ENCODE results near the gene BCHE.

BCHE gene

DNA sequence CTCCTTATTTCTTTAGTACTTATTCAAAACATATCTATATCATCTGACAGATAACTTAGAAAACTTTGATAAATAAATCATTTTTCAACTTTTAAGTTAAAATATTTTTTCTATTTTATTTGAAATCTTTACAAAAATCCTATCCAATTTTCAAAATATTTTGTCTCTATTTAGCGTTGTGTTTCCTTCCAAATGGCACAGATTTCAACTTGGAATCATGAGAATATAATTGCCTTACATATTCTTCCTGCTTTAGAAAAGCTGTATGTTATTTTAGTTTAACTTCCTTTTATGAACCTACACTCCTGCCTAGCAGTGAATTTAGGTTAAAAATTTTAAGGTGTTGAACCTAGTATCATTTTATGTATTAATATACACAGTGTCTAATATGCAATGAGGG, 38.2 kb downstream of the BCHE start:
- ATAC-seq (ENCODE audit: low read depth) = no peak
- Mint-ChIP-seq H3K36me3 (no peaks in the 10 kb centered on the region), H3K9me3 (peaks cover 4% of the 10 kb centered on the region), H3K27me3 (no peaks in the 10 kb centered on the region), H3K4me3 (no peak overlapping the region), H3K27ac (no peak overlapping the region), H3K4me1 (no peaks in the 10 kb centered on the region)
- DNase-seq (ENCODE audit: low spot score in 2 of 2) = no peak

DNA sequence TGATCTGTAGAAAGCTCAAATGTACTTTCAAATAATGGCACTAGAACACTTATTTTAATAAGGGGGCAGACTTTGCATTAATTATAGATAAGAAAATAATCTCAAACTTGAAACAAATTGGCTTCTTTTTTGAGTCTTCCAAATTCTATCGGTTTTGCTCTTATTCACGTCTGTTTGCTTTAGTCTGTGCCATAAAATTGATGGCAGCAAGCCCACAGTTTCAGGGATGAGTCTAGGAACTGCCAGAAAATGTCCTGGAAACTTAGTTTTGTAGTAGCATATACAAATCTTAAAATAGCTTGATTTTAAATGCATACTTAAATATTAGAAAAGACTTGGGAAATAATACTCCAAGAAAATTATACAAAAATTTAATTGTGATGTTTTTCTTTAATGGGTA, 39.7 kb downstream of the BCHE start:
- H3K27me3 Mint-ChIP-seq = no peaks in the 10 kb centered on the region
- H3K4me1 Mint-ChIP-seq = no peaks in the 10 kb centered on the region
- ATAC-seq (ENCODE audit: low read depth) = no peak
- H3K4me3 Mint-ChIP-seq = no peak overlapping the region
- no peak for DNase-seq (ENCODE audit: low spot score in 2 of 2)
- H3K27ac Mint-ChIP-seq = no peak overlapping the region
- no peaks in the 10 kb centered on the region for H3K36me3 Mint-ChIP-seq
- peaks cover 4% of the 10 kb centered on the region for H3K9me3 Mint-ChIP-seq

DNA sequence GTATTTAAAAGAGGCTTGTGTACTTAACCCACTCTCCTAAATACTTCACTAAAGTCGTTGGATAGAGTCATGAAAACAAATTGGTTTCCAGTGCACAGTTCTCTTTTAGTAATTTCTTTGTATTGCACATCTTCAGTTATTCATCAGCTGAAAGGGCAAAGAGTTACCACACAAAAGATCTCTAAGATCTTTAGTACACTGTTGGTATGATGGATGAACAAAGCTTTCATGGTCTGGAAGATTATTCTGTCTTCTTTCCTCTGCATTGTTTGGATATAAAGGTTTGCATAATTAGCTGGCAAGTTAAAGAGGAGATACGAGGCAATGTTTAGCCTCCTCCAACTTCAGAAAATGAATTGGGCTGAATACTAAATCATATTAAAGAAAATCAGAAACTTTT, 40.5 kb downstream of the BCHE start:
- Mint-ChIP-seq H3K27me3 (no peaks in the 10 kb centered on the region), H3K27ac (no peak overlapping the region), H3K4me3 (no peak overlapping the region), H3K36me3 (no peaks in the 10 kb centered on the region), H3K9me3 (peaks cover 4% of the 10 kb centered on the region), H3K4me1 (no peaks in the 10 kb centered on the region)
- ATAC-seq (ENCODE audit: low read depth) (no peak), DNase-seq (ENCODE audit: low spot score in 2 of 2) (no peak)

DNA sequence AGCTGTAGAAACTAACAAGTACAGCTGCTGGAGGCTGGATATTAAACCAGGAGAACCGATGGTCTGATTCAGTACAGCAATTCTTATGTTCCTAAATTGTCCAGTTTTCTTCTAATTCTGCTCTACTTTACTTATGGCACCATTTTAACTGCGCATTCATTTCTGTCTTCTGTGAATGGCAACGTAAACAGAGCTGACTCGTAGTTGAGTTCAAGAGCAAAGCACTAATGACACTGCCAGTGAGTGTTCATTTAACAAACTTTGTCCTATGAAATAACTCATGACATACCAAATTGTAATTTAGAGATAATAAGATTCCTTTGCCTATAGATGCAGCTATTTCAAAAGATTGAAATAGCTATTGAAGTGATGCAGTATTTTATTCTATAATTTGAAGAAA, 48.7 kb downstream of the BCHE start:
- H3K36me3 Mint-ChIP-seq = no peaks in the 10 kb centered on the region
- no peak overlapping the region for H3K27ac Mint-ChIP-seq
- H3K27me3 Mint-ChIP-seq = no peaks in the 10 kb centered on the region
- peaks cover 6% of the 10 kb centered on the region for H3K9me3 Mint-ChIP-seq
- H3K4me3 Mint-ChIP-seq = no peak overlapping the region
- ATAC-seq (ENCODE audit: low read depth) (no peak), DNase-seq (ENCODE audit: low spot score in 2 of 2) (no peak)
- no peaks in the 10 kb centered on the region for H3K4me1 Mint-ChIP-seq

DNA sequence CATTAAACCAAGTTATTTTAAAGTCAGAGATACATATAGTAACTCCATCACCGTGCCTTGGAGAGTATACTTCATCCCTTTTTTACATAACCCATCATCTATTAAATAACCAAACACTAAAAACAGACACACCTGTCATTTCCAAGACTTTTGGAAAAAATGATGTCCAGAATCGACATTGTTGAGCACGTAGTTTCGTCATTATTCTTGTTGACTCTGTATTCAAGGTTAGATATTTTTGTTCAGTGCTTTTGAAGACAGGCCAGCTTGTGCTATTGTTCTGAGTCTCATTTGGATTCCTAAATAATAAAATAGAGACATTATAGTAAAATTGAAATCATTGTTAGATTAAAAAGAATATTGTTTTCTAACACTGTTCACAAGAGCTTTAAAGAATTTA, 51.2 kb downstream of the BCHE start:
- DNase-seq (ENCODE audit: low spot score in 2 of 2) = no peak
- H3K27me3 Mint-ChIP-seq = no peaks in the 10 kb centered on the region
- no peaks in the 10 kb centered on the region for H3K4me1 Mint-ChIP-seq
- H3K36me3 Mint-ChIP-seq = no peaks in the 10 kb centered on the region
- H3K4me3 Mint-ChIP-seq = no peak overlapping the region
- no peak for ATAC-seq (ENCODE audit: low read depth)
- H3K9me3 Mint-ChIP-seq = peaks cover 6% of the 10 kb centered on the region
- no peak overlapping the region for H3K27ac Mint-ChIP-seq

DNA sequence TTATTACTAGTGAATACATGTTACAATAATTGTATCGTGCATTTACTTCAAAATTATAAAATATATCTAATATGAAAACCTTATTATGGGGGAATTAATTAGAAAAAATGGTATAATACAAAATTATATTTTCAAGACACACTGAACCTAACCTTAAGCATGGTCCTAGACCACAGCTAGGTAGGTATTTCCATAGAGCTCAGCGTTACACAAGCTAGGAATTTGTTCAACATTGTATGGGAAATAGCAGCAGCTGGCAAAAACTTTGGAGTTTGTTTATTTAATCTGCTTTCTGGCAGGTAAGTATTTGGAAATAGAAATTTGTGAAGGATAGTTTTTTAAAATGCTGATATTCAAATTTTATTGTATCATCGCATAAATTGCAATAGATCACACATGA, 52.9 kb downstream of the BCHE start:
- ATAC-seq (ENCODE audit: low read depth) = no peak
- Mint-ChIP-seq H3K36me3 (no peaks in the 10 kb centered on the region), H3K27me3 (no peaks in the 10 kb centered on the region)

DNA sequence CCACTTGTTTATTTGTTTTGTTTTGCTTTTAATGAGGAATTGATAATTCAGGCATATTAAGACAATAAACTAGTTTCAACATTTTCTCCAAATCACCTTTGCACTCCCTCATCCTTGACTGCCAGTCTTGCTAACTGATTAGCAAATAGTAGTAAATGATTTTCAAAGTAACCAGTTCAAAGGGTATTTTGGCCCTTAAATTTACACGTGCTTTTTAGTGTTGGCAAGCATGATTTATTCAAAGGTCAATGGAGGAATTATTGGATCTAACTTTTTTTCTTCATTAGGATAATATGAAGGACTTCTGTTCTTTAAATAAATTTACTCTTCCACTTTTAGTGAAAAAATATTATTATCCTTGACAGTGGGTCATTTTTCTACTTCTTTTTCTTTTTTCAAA, 53.8 kb downstream of the BCHE start:
- Mint-ChIP-seq H3K36me3 (no peaks in the 10 kb centered on the region), H3K27me3 (no peaks in the 10 kb centered on the region), H3K27ac (no peak overlapping the region), H3K4me1 (no peaks in the 10 kb centered on the region), H3K4me3 (no peak overlapping the region), H3K9me3 (peaks cover 3% of the 10 kb centered on the region)
- DNase-seq (ENCODE audit: low spot score in 2 of 2) = no peak
- ATAC-seq (ENCODE audit: low read depth) = no peak

More for the DNA sequence above, 52.9 kb downstream of the BCHE start:
- no peak for DNase-seq (ENCODE audit: low spot score in 2 of 2)
- H3K4me3 Mint-ChIP-seq = no peak overlapping the region
- peaks cover 3% of the 10 kb centered on the region for H3K9me3 Mint-ChIP-seq
- no peaks in the 10 kb centered on the region for H3K4me1 Mint-ChIP-seq
- no peak overlapping the region for H3K27ac Mint-ChIP-seq

DNA sequence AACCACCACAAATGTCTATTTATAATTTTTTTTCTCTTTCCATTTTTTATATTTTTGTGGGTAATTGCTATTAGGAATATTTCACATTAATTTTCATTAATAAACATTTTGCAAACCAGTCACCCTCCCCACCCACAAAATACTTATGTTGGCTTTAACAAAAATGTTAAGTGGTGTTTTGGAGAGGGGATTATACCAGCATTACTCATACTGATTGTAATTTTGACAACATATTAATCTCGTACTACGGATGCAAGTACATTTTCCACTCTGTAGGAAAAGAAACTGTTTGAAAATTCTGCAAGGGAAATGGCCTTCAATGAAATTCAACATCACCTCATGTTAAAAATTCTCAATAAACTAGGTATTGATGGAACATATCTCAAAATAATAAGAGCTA, 58.3 kb downstream of the BCHE start:
- Mint-ChIP-seq H3K9me3 (peaks cover 2% of the 10 kb centered on the region), H3K27ac (no peak overlapping the region), H3K4me1 (no peaks in the 10 kb centered on the region), H3K36me3 (no peaks in the 10 kb centered on the region), H3K27me3 (no peaks in the 10 kb centered on the region), H3K4me3 (no peak overlapping the region)
- ATAC-seq (ENCODE audit: low read depth) = no peak
- DNase-seq (ENCODE audit: low spot score in 2 of 2) = no peak

DNA sequence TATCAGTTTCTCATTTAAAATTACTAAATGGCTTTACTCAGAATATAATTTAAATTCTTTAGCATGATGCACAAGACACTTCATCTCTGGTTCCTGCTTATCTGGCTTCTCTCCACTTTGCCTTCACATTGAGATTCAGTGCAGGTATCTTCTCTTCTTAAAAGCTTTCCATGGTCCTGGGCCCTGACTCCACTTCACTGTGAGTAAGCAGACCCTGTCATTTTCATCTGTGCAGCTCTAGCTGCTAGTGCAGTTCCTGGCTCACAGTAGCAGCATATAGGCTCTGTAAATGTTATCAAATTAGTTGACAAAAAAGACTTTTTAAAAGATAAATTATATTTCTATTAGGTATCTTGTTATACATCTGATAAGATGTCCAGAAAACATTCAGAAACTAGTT, 58.8 kb downstream of the BCHE start:
- no peak for DNase-seq (ENCODE audit: low spot score in 2 of 2)
- ATAC-seq (ENCODE audit: low read depth) = no peak
- no peak overlapping the region for H3K4me3 Mint-ChIP-seq
- H3K27me3 Mint-ChIP-seq = no peaks in the 10 kb centered on the region
- no peaks in the 10 kb centered on the region for H3K36me3 Mint-ChIP-seq
- no peaks in the 10 kb centered on the region for H3K4me1 Mint-ChIP-seq
- H3K9me3 Mint-ChIP-seq = peaks cover 2% of the 10 kb centered on the region
- no peak overlapping the region for H3K27ac Mint-ChIP-seq

DNA sequence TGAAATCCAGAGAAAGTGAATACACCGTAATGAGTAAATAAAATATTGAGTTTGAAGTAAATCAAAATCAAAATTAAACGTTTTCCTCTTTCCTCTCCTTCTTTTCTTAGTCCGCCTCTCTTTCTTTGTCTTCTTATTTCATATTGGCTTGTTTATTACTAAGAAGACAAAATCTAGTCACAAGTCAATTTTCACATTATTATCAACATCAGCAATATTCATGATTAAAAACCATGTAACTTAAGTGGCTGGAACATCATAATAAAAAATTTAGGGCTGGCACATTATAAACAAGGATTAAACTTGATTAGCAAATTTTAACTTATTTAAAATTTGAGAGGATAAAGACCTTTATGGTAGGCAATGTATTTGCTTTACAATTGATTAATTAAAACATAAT, 61.4 kb downstream of the BCHE start:
- DNase-seq (ENCODE audit: low spot score in 2 of 2) (no peak), ATAC-seq (ENCODE audit: low read depth) (no peak)
- Mint-ChIP-seq H3K27ac (no peak overlapping the region), H3K4me3 (no peak overlapping the region), H3K27me3 (no peaks in the 10 kb centered on the region), H3K4me1 (no peaks in the 10 kb centered on the region), H3K9me3 (no peaks in the 10 kb centered on the region), H3K36me3 (no peaks in the 10 kb centered on the region)

DNA sequence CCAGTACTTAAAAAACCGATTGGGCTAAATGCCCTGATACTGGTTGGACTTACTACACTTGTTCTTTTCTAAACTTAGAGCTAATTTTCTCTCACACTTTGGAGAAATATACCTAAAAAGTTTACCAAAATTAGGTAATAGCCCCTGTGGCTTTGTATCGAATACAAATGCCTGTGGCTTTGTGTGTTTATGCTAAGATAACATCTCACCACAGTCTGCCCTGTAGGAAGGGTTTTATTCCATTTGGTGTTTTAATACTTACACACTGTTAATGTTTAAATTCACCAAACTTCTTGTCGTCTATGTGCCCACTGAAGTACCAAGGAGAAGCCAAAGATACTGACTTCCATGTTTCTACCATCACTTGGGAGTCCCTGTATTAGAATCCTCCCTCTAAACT, 66.4 kb downstream of the BCHE start:
- H3K4me1 Mint-ChIP-seq = no peaks in the 10 kb centered on the region
- H3K36me3 Mint-ChIP-seq = no peaks in the 10 kb centered on the region
- H3K4me3 Mint-ChIP-seq = no peak overlapping the region
- H3K27ac Mint-ChIP-seq = no peak overlapping the region
- DNase-seq (ENCODE audit: low spot score in 2 of 2) = no peak
- peaks cover 6% of the 10 kb centered on the region for H3K9me3 Mint-ChIP-seq
- no peaks in the 10 kb centered on the region for H3K27me3 Mint-ChIP-seq
- ATAC-seq (ENCODE audit: low read depth) = no peak

DNA sequence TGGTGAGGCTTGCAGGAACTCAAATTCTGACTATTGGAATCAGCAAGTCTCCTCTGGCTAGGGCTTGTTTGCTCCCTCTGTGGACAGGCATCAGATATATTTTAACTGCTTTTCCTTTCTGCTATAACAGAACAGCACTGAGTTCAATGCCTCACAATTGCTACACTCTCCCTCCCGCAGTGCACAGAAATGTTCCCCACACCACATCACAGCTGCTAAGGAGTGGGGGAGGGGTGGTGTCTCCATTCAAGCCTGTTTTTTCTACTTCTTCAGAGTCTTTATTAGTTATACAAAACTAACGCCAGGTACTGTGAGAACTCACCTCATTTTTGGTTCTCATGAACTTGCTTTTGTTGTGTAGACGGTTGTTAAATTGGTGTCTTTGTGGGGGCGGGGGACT, 68.5 kb downstream of the BCHE start:
- no peaks in the 10 kb centered on the region for H3K36me3 Mint-ChIP-seq
- no peak overlapping the region for H3K27ac Mint-ChIP-seq
- no peaks in the 10 kb centered on the region for H3K4me1 Mint-ChIP-seq
- H3K27me3 Mint-ChIP-seq = no peaks in the 10 kb centered on the region
- H3K9me3 Mint-ChIP-seq = peaks cover 11% of the 10 kb centered on the region
- no peak overlapping the region for H3K4me3 Mint-ChIP-seq
- DNase-seq (ENCODE audit: low spot score in 2 of 2) (no peak), ATAC-seq (ENCODE audit: low read depth) (no peak)

DNA sequence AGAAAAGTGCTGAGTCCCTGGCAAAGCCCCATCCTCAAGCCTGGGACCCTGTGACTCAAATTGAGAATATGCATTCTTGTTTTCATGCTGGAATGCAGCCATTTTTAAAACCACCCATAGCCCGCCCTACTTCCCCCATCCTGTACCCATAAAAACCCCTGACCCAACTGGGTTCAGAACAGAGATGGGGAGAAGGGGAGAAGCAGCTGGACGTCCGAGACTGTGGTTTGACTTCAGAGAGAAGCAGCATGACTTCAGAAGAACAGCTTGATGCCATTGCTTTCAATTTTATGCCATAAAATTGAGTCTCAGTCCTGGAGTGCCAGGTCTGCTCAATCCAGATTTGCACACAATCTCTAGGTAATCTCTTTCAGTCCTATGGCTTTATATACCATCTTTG, 78.2 kb downstream of the BCHE start:
- ATAC-seq (ENCODE audit: low read depth) (no peak), DNase-seq (ENCODE audit: low spot score in 2 of 2) (no peak)
- Mint-ChIP-seq H3K9me3 (peaks cover 8% of the 10 kb centered on the region), H3K4me3 (no peak overlapping the region), H3K36me3 (no peaks in the 10 kb centered on the region), H3K27me3 (no peaks in the 10 kb centered on the region), H3K27ac (no peak overlapping the region), H3K4me1 (no peaks in the 10 kb centered on the region)

DNA sequence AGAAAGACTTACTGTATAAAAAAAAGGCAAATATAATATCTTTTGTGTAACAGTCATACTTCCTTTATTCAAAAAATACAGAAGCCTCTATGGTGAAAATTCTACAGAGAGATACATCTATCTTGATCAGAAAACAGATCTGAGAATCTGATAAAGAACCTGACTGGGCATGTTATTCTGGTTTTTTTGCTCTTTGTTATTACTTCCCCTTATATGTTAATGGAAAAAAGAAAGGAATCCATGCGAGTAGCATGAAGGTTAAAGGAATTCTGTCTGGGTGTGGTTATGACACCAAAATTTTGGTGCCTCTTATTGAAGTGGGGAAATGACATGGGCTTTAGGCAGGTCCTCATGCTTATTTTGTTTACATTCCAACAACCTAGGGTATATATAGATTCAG, 81.7 kb downstream of the BCHE start:
- Mint-ChIP-seq H3K36me3 (no peaks in the 10 kb centered on the region), H3K4me1 (no peaks in the 10 kb centered on the region), H3K9me3 (peaks cover 5% of the 10 kb centered on the region), H3K4me3 (no peak overlapping the region), H3K27me3 (no peaks in the 10 kb centered on the region), H3K27ac (no peak overlapping the region)
- DNase-seq (ENCODE audit: low spot score in 2 of 2) = no peak
- no peak for ATAC-seq (ENCODE audit: low read depth)

DNA sequence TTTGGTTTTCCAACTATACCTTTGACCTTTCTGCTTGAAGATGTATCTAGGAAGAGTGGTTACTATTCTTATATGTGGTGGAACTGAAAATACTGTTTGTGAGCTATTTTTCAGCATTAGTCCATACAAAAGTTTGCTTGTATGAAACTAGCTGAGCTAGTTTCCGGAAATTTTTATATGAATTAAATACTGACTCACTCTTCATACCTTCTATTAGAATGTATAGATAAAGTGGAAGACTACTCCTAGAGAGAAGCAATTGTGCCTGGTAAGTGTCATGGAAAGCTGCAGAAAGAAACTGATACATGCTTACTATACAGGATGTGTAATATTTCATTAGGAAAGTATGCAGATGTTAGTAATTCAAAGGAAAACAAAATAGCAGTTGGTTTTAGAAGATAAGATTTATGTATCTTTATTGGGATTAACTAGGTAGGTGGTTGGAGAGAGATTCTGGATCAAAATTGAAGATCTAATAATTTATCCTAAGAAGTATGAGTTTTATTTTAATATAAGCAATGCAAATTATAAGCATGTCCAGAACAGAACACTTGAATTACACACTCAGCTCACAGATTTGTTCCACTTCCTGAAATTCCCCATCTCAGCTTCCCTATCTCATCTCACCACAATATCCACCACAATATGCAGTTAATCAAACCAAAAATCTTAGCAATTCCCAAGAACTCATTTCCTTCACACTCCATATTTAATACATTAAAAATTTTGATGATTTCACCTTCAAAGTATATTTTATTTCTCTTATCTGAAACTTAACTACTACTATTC, 82.8 kb downstream of the BCHE start:
- Mint-ChIP-seq H3K27ac (no peak overlapping the region), H3K36me3 (no peaks in the 10 kb centered on the region), H3K27me3 (no peaks in the 10 kb centered on the region), H3K9me3 (peaks cover 3% of the 10 kb centered on the region), H3K4me3 (no peak overlapping the region), H3K4me1 (no peaks in the 10 kb centered on the region)
- ATAC-seq (ENCODE audit: low read depth) = no peak
- DNase-seq (ENCODE audit: low spot score in 2 of 2) = no peak
